ENCODE results near the gene PGBD5. TPM values are rescaled to one million over a fixed set of nuclear protein-coding genes. Genes with fewer than 3 reads are reported as not detected.
A peak's percentile ranks its signal among the peaks of the same experiment; 100 is the strongest.

Gene PGBD5
- total RNA-seq, 4 donors from 2014 or later = 1.0 to 4.5 (median 1.9) TPM

DNA sequence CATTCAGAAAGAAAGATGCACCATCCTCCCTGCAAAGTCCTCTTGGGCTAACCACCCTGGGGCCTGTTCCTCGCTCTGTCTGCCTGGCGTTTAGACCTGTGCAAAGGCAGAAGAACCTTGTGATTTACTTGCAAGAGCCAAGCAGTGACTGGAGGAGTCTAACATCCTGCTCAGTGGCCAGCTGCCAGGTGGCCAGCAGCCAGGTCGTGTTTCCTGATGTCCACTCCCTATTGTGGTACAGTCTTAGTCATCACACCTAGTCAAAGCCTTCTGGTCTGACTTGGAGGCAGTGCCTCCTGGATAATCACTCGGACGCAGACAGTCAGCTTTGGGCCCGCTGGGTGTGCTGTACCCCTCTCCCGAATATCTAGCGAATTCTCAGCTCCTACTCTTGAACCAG is 118.1 kb downstream of the PGBD5 start:
- peak; percentile 32 for ATAC-seq
- in situ Hi-C loops (cut with MboI; ENCODE audit: low sequenced_read_pairs in 4 of 4) = loop anchor here in 2 of 4 donors (5.0 to 25.0 kb wide), 2 partner anchors 646 to 1046 kb away; partner anchors contain the start of gene RAB4A (in 1 of the 2)

DNA sequence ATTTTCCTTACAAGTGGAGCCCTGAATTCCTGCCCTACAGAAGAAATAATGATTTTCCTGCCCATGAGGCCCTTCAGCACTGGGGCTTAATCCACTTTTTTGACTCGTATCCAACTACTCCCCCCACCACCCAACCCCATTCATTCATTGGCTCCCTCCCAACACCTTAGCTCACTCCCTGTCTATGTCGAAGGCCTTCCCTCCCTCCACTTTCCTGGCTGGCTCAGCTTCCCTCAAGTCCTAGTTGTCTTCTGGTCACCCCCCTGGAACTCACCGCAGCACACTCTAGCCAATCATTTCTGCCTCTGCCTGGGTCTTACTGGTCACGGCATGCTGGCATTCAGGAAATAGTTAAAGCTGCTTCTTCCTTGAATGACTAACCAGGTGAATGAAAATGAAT is 118.9 kb downstream of the PGBD5 start:
- intact Hi-C loops (cut with DNase I; ENCODE audit: low total_unique reads) = loop anchor here (2.0 to 10.0 kb wide), 2 partner anchors 240 to 342 kb away; partner anchors contain the start of gene GALNT2
- ATAC-seq = no peak
- DNase-seq = no peak
- H3K36me3 ChIP-seq = no peaks in the 10 kb centered on the region
- in situ Hi-C loops (cut with MboI; ENCODE audit: low sequenced_read_pairs in 4 of 4) = loop anchor here in 2 of 4 donors (5.0 to 25.0 kb wide), 2 partner anchors 645 to 1045 kb away; partner anchors contain the start of gene RAB4A (in 1 of the 2)
- peaks cover 10 to 23% of the 10 kb centered on the region in 2 donors for H3K4me1 ChIP-seq
- no peak overlapping the region for H3K4me3 ChIP-seq
- no peaks in the 10 kb centered on the region for H3K9me3 ChIP-seq
- no peak overlapping the region for H3K27ac ChIP-seq
- TF ChIP-seq, protein P1, sequence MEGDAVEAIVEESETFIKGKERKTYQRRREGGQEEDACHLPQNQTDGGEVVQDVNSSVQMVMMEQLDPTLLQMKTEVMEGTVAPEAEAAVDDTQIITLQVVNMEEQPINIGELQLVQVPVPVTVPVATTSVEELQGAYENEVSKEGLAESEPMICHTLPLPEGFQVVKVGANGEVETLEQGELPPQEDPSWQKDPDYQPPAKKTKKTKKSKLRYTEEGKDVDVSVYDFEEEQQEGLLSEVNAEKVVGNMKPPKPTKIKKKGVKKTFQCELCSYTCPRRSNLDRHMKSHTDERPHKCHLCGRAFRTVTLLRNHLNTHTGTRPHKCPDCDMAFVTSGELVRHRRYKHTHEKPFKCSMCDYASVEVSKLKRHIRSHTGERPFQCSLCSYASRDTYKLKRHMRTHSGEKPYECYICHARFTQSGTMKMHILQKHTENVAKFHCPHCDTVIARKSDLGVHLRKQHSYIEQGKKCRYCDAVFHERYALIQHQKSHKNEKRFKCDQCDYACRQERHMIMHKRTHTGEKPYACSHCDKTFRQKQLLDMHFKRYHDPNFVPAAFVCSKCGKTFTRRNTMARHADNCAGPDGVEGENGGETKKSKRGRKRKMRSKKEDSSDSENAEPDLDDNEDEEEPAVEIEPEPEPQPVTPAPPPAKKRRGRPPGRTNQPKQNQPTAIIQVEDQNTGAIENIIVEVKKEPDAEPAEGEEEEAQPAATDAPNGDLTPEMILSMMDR (IDR thresholded peaks at IDR 0.05 in 4 of 5, conservative IDR thresholded peaks at IDR 0.05 in 1 of 5) = no peak
- no peak for TF ChIP-seq POLR2A (IDR thresholded peaks at IDR 0.05)
- H3K27me3 ChIP-seq = no peaks in the 10 kb centered on the region

More for the DNA sequence above, 118.1 kb downstream of the PGBD5 start:
- Histone ChIP-seq H3K4me1 (peaks cover 10 to 23% of the 10 kb centered on the region in 2 donors), H3K27me3 (no peaks in the 10 kb centered on the region), H3K27ac (no peak overlapping the region), H3K9me3 (no peaks in the 10 kb centered on the region), H3K4me3 (no peak overlapping the region), H3K36me3 (no peaks in the 10 kb centered on the region)
- TF ChIP-seq, protein P1 (IDR thresholded peaks at IDR 0.05 in 4 of 5, conservative IDR thresholded peaks at IDR 0.05 in 1 of 5) = no peak
- TF ChIP-seq POLR2A (IDR thresholded peaks at IDR 0.05) = no peak
- intact Hi-C loops (cut with DNase I; ENCODE audit: low total_unique reads) = loop anchor here (10.0 kb wide), 1 partner anchor 343 kb away; no protein-coding TSS in a partner anchor
- DNase-seq = peak; percentile 35 to 60

DNA sequence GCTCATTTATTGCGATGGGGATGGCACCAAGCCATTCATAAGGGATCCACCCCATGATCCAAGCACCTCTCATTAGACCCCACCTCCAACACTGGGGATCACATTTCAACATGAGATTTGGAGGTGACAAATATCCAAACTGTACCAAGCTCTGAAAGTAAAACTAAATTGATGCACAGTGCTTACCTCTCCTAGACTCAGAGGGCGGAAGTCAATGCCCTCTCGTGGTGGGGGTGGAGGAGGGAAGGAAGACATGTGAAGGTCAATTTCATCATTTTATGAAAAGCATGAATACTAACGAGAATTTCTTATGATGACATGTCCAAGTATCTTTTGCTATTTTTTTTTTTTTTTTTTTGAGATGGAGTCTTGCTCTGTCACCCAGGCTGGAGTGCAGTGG is 120.0 kb downstream of the PGBD5 start:
- ATAC-seq = no peak

DNA sequence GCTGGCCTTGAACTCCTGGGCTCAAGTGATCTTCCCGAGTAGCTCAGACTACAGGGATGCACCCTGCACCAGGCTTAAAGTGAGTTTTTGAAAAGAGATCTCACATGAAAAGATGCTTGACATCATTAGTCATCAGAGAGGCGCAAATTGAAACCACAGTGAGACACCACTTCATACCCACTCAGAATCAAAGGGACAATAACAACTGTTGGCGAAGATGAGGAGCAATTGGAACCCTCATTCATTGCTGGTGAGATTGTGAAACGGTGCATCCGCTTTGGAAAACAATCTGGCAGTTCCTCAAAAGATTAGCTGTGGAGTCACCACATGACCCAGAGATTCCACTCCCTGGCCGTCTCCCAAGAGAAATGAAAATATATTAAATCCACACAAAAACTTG is 122.3 kb downstream of the PGBD5 start:
- no peaks in the 10 kb centered on the region for H3K27me3 ChIP-seq
- DNase-seq = peak; percentile 31 to 34
- H3K27ac ChIP-seq = peak overlapping the region; percentile 41 to 71 (median 58)
- in situ Hi-C loops (cut with MboI; ENCODE audit: low sequenced_read_pairs in 4 of 4) = loop anchor here in 1 of 4 donors (25.0 kb wide), 1 partner anchor 1042 kb away; the partner anchor contains the start of gene RAB4A
- no peak for TF ChIP-seq POLR2A (IDR thresholded peaks at IDR 0.05)
- TF ChIP-seq, protein P1 (IDR thresholded peaks at IDR 0.05 in 4 of 5, conservative IDR thresholded peaks at IDR 0.05 in 1 of 5) = no peak
- H3K9me3 ChIP-seq = no peaks in the 10 kb centered on the region
- H3K36me3 ChIP-seq = no peaks in the 10 kb centered on the region
- ATAC-seq = peak; percentile 82 to 92
- H3K4me1 ChIP-seq = peaks cover 10 to 20% of the 10 kb centered on the region in 2 donors
- no peak overlapping the region for H3K4me3 ChIP-seq
- intact Hi-C loops (cut with DNase I; ENCODE audit: low total_unique reads) = loop anchor here (5.0 to 10.0 kb wide), 4 partner anchors 77 to 747 kb away; partner anchors contain the start of gene ABCB10

More for the DNA sequence above, 120.0 kb downstream of the PGBD5 start:
- Histone ChIP-seq H3K27me3 (no peaks in the 10 kb centered on the region), H3K36me3 (no peaks in the 10 kb centered on the region), H3K9me3 (no peaks in the 10 kb centered on the region), H3K27ac (no peak overlapping the region), H3K4me1 (peaks cover 10 to 23% of the 10 kb centered on the region in 2 donors), H3K4me3 (no peak overlapping the region)
- DNase-seq = no peak
- TF ChIP-seq POLR2A (IDR thresholded peaks at IDR 0.05) = no peak
- TF ChIP-seq, protein P1 (IDR thresholded peaks at IDR 0.05 in 4 of 5, conservative IDR thresholded peaks at IDR 0.05 in 1 of 5) = no peak
- intact Hi-C loops (cut with DNase I; ENCODE audit: low total_unique reads) = loop anchor here (2.0 to 10.0 kb wide), 2 partner anchors 239 to 341 kb away; partner anchors contain the start of gene GALNT2
- in situ Hi-C loops (cut with MboI; ENCODE audit: low sequenced_read_pairs in 4 of 4) = loop anchor here in 2 of 4 donors (5.0 to 25.0 kb wide), 2 partner anchors 644 to 1044 kb away; partner anchors contain the start of gene RAB4A (in 1 of the 2)
